PC-3 (cell line): ENCODE measurements around the gene LRAT.

Experiments used
- EZH2phosphoT487 ChIP-seq: fragments of 300-600 bp; sonication (generic); IDR thresholded peaks from 2 replicates; pipeline ENCODE4 v1.6.1; 2018; ENCODE audit warnings: mild to moderate bottlenecking, antibody characterized with exemption, low read length, borderline replicate concordance
- TF ChIP-seq, protein P1 (sequence below): fragments of 300-600 bp; sonication (generic); conservative IDR thresholded peaks from 2 replicates; pipeline ENCODE4 v1.5.1; 2017; ENCODE audit warnings: antibody characterized with exemption, low read depth, mild to moderate bottlenecking, low read length

DNA sequence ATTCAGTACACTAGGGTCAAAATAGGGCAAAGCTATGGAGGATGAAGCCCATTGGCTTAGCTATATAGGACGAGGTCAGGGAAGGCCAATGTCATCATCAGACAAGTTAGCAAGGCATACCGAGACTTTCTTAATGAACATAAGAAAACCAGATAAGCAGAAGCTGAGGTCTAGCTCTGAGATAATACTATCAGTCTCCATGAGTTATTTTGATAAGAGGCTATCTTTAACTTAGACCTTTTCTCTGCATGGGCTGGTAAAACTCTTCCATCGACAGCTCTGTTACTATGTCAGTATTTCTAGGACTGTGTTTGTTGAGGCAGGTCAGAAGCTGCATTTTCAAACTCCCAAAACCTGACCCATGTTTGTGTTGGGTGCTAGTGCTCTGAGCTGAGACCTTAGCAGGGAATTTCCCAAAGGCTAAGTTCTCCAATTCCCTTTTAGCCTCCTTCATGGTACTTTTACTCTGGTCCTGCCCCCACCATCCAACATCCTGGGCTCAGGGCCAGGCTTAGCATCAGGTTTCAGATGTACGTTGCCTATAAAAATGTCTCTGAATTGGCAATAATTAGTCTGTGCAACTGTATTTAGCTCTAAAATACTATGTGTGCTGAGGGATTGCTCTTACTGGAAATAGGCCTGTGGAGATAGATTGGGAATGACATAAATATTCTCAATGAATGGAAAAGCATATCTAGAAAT lies 29.3 kb upstream of the LRAT start:
- TF ChIP-seq, protein P1, sequence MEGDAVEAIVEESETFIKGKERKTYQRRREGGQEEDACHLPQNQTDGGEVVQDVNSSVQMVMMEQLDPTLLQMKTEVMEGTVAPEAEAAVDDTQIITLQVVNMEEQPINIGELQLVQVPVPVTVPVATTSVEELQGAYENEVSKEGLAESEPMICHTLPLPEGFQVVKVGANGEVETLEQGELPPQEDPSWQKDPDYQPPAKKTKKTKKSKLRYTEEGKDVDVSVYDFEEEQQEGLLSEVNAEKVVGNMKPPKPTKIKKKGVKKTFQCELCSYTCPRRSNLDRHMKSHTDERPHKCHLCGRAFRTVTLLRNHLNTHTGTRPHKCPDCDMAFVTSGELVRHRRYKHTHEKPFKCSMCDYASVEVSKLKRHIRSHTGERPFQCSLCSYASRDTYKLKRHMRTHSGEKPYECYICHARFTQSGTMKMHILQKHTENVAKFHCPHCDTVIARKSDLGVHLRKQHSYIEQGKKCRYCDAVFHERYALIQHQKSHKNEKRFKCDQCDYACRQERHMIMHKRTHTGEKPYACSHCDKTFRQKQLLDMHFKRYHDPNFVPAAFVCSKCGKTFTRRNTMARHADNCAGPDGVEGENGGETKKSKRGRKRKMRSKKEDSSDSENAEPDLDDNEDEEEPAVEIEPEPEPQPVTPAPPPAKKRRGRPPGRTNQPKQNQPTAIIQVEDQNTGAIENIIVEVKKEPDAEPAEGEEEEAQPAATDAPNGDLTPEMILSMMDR, result no peak
- no peak for TF ChIP-seq EZH2phosphoT487
